Epithelial cell of prostate (primary cell): ENCODE results near the gene ASTN2.

Experiments used
- DNase-seq: peaks from one replicate; pipeline ENCODE4 v3.0.0-alpha.2; 2011; ENCODE audit warnings: low read depth, low spot score
- H3K27ac ChIP-seq: fragments of 450-650 bp; 2 replicates; pipeline ENCODE4 v1.5.1; 2017; ENCODE audit warnings: mild to moderate bottlenecking

ASTN2 gene

DNA sequence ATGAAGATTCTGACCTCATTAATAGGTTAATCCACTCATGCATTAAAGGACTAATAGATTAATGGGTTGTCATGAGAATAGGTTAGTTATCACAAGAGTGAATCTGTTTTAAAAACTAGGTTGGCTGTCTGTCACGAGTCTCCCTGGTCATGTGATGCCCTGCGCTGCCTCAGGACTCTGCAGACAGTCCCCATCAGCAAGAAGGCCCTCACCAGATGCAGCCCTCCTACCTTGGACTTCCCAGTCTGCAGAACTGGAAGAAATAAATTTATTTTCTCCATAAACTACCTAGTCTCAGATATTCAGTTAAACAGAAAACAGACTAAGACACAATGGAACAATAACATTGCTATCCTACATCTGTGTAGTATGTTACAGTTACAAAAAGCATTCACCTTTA is 227.4 kb downstream of the ASTN2 start:
- DNase-seq = no peak
- H3K27ac ChIP-seq = no peak overlapping the region

DNA sequence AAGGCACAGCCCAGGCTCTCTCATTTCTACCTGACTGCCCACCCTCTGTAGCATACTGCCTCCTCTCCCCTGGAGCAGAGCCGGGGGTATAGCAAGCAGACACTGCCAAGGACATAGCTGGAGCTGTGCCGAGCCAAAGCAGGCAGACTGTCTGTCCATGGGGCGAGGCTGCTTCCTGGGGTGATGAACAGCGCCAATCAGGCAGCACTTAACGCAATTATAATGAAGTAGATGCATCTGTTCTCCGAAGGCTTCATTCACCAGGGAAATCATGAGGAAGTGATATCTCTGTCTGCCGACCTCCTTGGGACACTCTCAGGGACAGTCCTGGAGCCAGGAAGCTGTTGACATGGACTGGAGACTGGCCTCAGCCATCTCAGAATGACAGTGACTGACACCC is 230.7 kb downstream of the ASTN2 start:
- no peak overlapping the region for H3K27ac ChIP-seq
- no peak for DNase-seq

DNA sequence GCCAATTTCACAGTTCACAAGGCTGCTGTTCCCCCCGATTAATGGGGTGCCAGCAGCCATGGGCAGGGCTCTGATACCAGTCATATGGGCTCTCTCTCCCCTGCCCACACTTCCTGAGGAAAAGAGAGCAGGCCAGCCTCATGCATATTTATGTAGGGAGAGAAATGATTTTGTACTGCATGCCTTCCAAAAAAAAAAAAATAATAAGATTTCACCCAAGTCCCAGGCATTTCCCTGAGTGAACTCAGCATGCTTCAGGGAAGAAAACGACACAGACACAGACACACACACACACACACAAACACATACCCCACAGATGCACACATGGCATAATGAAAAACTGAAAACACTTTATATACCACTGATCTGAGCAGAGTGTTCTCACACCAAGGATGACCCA is 232.8 kb downstream of the ASTN2 start:
- no peak for DNase-seq

GRCh38 chr9:117180896-117181445 is 233.9 kb downstream of the ASTN2 start:
- no peak for DNase-seq
- H3K27ac ChIP-seq = no peak overlapping the region

More for the DNA sequence above, 232.8 kb downstream of the ASTN2 start:
- H3K27ac ChIP-seq = no peak overlapping the region

DNA sequence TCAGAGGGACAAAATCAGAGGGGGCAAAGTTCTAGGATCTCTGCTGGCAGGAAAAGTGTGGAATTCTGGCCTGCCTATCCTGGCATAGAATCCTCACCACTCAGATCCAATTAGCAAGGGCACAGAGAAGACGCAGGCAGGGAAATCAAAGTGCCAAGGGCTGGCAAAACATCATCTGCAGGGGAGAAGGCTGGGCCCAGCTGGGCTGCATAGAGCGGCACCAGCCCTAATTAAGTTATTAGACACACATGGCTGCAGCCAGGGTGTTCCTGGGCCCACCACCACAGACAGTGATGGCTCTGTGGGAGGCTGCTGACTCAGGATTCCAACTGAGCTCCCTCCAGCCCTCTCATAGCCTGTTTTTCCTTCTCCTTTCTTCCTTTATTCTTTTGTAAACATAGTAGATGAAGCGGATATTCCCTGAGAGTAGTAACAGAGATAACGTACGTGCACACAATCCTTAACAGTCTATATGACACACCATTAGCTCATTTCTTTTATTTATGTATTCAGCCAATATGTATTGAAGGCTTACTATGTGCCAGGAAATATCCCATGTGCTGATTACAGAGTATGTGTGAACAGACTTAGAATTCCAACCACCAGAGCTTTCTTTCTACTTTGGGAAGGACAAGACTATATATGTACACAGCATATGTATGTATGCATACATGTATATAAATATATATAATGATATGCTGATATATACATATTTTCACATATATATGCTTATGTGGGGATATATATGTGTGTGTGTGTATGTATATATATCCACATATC is 236.1 kb downstream of the ASTN2 start:
- no peak for DNase-seq
- no peak overlapping the region for H3K27ac ChIP-seq

DNA sequence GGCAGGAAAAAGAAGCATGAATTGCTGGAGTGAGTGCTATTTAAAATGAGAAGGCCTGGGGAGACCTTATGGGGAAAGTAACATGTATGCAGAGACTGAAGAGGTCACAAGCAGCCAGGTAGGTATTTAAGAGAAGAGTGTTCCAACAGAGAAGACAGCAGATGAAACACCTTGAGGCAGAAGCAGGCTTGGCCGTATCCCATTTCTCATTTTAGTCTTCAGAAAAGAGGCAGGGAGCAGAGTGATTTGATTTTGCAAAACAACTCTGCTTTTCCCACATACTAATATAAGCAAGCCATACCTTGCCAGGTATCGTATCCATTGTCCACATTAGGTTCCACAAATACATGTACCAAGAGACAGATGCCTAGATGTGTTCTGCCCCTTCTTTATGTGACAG is 244.3 kb downstream of the ASTN2 start:
- DNase-seq = no peak

DNA sequence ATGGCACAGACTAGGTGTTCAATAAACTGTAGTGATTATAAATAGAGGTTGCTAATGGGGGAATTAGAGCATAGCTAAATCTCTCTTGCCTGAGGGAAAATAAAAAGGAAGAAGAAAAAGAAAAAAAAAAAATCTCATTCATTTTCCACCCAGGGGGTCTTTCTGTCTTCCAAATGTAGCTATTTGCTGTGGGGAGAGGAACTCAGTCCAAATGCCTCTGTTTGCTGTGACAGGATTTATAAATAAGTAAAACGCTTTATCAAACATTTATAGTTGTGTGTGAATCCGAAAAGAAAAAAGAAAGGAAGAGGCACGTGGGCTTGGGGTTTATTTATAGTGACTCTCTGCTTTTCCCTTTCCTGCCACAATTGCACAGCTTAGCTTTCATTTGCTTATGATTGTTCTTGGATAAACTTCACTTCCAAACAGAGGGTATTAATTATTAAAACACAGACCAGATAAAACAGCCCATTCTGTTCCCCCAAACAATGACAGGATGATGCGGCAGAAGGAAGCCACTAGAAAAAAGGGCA is 245.7 kb downstream of the ASTN2 start:
- DNase-seq = no peak

More for the DNA sequence above, 244.3 kb downstream of the ASTN2 start:
- H3K27ac ChIP-seq = no peak overlapping the region

GRCh38 chr9:117164512-117164911 is 250.3 kb downstream of the ASTN2 start:
- DNase-seq = no peak
- H3K27ac ChIP-seq = no peak overlapping the region

More for the DNA sequence above, 245.7 kb downstream of the ASTN2 start:
- H3K27ac ChIP-seq = no peak overlapping the region

DNA sequence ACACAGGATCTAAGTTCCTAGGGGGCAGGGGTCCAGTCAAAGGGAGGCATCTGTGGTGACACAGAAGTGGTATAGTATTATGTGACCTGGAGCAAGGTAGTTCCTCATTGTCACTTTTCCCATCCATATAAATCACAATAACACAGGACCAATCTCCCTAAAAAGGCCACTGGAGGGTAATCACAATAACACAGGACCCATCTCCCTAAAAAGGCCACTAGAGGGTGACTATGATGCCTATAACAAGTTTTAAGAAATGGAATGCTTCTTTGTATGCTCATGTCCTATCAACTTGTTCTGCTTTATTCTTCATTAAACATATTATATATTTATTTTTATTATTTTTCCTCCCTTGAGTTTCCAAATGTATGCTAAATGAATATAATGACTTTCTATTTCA is 254.6 kb downstream of the ASTN2 start:
- H3K27ac ChIP-seq = no peak overlapping the region
- DNase-seq = no peak

- H3K27ac ChIP-seq = no peak overlapping the region
- no peak for DNase-seq
Observed at GRCh38 chr9:117156771-117157535, 257.9 kb downstream of the ASTN2 start.

- DNase-seq = no peak
- no peak overlapping the region for H3K27ac ChIP-seq
Observed at GRCh38 chr9:117156144-117156688, 258.6 kb downstream of the ASTN2 start.

- peak; percentile 64 for DNase-seq
- no peak overlapping the region for H3K27ac ChIP-seq
Observed at GRCh38 chr9:117153021-117153420, 261.8 kb downstream of the ASTN2 start.

GRCh38 chr9:117151716-117152115 is 263.1 kb downstream of the ASTN2 start:
- no peak overlapping the region for H3K27ac ChIP-seq

GRCh38 chr9:117149996-117150395 is 264.9 kb downstream of the ASTN2 start:
- DNase-seq = no peak
- no peak overlapping the region for H3K27ac ChIP-seq

More at GRCh38 chr9:117151716-117152115, 263.1 kb downstream of the ASTN2 start:
- no peak for DNase-seq

DNA sequence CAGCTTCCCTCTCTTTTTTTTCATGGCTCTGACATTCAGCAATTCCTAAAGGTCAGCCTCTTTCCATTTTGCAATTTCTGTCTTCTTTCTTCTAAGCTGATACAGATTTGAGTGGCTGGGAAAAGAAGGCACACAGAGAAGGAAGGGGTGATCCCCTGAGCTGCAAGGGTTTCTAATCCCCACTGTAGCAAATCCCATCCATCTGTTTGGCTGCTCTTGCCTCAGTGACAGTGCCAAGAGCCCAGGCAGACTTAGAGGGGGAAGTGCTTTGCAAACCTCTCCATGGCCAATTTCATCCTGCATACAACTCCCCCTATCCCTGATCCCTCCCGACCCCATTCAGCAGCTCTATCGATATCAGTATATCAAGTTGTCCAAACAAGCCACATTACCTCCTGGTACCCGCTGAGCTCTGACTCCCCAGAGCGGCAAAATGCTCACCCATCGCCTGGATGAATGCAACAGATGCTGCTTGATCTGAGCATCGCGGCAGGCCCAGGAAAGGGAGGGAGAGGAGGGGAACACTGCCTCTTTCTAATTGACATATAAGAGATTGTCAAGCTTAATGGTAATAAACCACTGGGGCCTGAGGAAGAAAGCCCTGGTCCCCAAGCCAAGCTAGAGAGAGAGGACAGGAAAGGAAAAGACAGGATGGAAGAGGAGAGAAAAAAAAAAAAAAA is 268.9 kb downstream of the ASTN2 start:
- no peak for DNase-seq
- no peak overlapping the region for H3K27ac ChIP-seq

DNA sequence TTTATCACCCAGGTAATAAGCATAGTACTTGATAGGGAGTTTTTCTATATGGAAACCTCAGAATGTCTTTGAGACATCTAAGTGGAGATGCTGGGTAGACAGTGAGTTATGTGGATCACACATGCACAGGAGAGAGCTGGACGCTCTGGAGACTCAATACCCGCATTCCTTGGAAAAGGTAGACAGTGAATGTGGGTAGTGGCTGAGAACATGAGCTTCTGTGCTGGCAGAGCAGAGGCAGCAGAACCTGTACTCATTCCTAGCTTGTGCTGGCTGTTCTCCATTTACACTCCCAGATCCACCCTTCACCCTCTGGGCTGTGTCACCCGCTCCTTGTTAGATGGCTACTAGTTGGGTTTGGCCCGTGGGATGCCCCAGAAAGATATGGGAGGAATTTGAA is 269.8 kb downstream of the ASTN2 start:
- no peak overlapping the region for H3K27ac ChIP-seq
- no peak for DNase-seq

GRCh38 chr9:117138231-117138630 is 276.6 kb downstream of the ASTN2 start:
- no peak overlapping the region for H3K27ac ChIP-seq

GRCh38 chr9:117136461-117136860 is 278.4 kb downstream of the ASTN2 start:
- H3K27ac ChIP-seq = no peak overlapping the region
- DNase-seq = no peak

More at GRCh38 chr9:117138231-117138630, 276.6 kb downstream of the ASTN2 start:
- DNase-seq = no peak

DNA sequence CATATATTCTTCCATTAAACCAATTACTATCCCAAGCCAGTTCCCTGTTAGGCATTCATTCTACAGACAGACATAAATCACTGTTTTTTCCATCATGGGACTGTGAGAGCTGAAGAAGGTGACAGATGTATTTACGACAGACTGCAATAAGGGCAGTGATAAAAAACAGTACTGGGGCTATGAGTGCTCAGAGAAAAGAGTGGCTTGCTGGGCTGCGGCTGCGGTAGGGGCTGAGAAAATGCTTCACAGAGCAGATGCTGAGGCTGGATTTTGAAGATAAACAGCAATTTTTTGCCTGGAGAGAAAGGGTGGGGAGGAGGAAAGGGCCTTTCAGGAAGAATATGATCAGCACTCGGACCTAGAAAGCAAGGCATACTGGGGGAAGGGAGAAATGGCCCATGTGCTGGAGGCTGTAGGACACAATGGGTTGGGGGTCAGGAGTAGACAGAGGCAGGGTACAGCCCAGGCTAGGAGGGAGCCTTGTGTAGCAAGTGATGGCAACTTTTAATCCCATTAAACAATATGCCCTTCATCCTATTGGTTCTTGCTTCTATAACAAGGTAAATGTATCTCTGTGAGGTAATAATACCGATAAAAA is 279.3 kb downstream of the ASTN2 start:
- no peak for DNase-seq
- no peak overlapping the region for H3K27ac ChIP-seq
